HepG2 (cell line): Measurements from ENCODE around the gene IL16. TPM values are rescaled to one million over a fixed set of nuclear protein-coding genes. Genes with fewer than 3 reads are reported as not detected.

Source experiments
- MAFF ChIP-seq: IDR thresholded peaks from 2 replicates; pipeline ENCODE4 v1.6.1; 2011; ENCODE audit warnings: low read depth, low read length, improper control_type of control experiment
- RAD21 ChIP-seq: fragments of 450-650 bp; formaldehyde crosslinking; IDR thresholded peaks from 2 replicates; pipeline ENCODE4 v1.5.0; 2020; ENCODE audit warnings: mild to moderate bottlenecking
- SALL1 ChIP-seq: sonication (generic); formaldehyde crosslinking; IDR thresholded peaks from 2 replicates; pipeline ENCODE4 v1.8.0; 2022; ENCODE audit warnings: mild to moderate bottlenecking, missing genetic modification reagents
- SAP130 ChIP-seq: IDR thresholded peaks from 2 replicates; pipeline ENCODE4 v1.6.1; 2016; ENCODE audit warnings: low read depth
- SMC3 ChIP-seq: IDR thresholded peaks from 2 replicates; pipeline ENCODE4 v1.6.1; 2011; ENCODE audit warnings: low read length, improper control_type of control experiment
- TFDP2 ChIP-seq: sonication (generic); formaldehyde crosslinking; IDR thresholded peaks from 2 replicates; pipeline ENCODE4 v1.4.0; 2020; ENCODE audit warnings: missing genetic modification reagents
- ZNF784 ChIP-seq: sonication (generic); formaldehyde crosslinking; IDR thresholded peaks from 2 replicates; pipeline ENCODE4 v1.5.1; 2020; ENCODE audit warnings: missing genetic modification reagents, mild to moderate bottlenecking, borderline replicate concordance
- ZNF792 ChIP-seq: IDR thresholded peaks from 2 replicates; pipeline ENCODE4 v1.6.1; 2016
- ZNF800 ChIP-seq: sonication (generic); formaldehyde crosslinking; IDR thresholded peaks from 2 replicates; pipeline ENCODE4 v1.4.0; 2020; ENCODE audit warnings: missing genetic modification reagents
- ZSCAN25 ChIP-seq: sonication (generic); formaldehyde crosslinking; IDR thresholded peaks from 2 replicates; pipeline ENCODE4 v1.8.0; 2022; ENCODE audit warnings: mild to moderate bottlenecking, missing genetic modification reagents
- polyA plus RNA-seq, 8 experiments: library from polyadenylated mRNA; depleted of rRNA in 3 of 8; stranded (reverse) in 7 of 8; unstranded in 1 of 8; fragments of >200 nt; fragmentation: Illumina TruSeq in 4 of 8; extraction: Trizol in 4 of 8; gene quantifications; 2 replicates each; pipeline versions ENCODE4 v1.2.1 to v1.2.3, GENCODE V29; 2011 to 2016; ENCODE audit warnings: low read depth in 4 of 8, missing spikeins in 1 of 8, mixed read lengths in 1 of 8; ENCODE audit not compliant: insufficient read depth in 1 of 8
- total RNA-seq, 5 experiments: library from RNA; depleted of rRNA; stranded (reverse); fragments of >200 nt; fragmentation: Illumina TruSeq; extraction: Trizol; gene quantifications; 2 replicates each; pipeline ENCODE4 v1.2.3, GENCODE V29; 2016; ENCODE audit warnings: low read depth in 1 of 5

Gene IL16
- total and polyA plus RNA-seq, 2 of the 13 experiments (the other 11 are each of a cell fraction or from before 2014, with no cell fraction given): 0.03 TPM; not detected in 1

- TF ChIP-seq ZNF792 (CRISPR knock-in tag) (no peak), MAFF (no peak), TFDP2 (CRISPR knock-in tag) (no peak), SAP130 (CRISPR knock-in tag) (no peak), SALL1 (CRISPR knock-in tag) (no peak), ZNF800 (CRISPR knock-in tag) (no peak), SMC3 (peak; percentile 49; the same call in 1 of the 2 replicates), RAD21 (0 out of 2 replicates have a peak, but pooled peaks have one; percentile 21), ZNF784 (CRISPR knock-in tag) (no peak), ZSCAN25 (CRISPR knock-in tag) (no peak)
- TF ChIP-seq, all 625 proteins: peak for 6
Observed at GRCh38 chr15:81155375-81156218, 41.1 kb upstream of the IL16 start (continued).
